Measurements from ENCODE around the gene SARDH.

SARDH gene

GRCh38 chr9:133640580-133641395 lies 97.4 kb downstream of the SARDH start:
- TF ChIP-seq POLR2A (IDR thresholded peaks at IDR 0.05; ENCODE audit: low read depth, low read length) = no peak
- TF ChIP-seq TAF1 (IDR thresholded peaks at IDR 0.05; ENCODE audit: borderline replicate concordance, low read depth, low read length) = no peak
- no peak for TF ChIP-seq POLR2AphosphoS5 (IDR thresholded peaks at IDR 0.05; ENCODE audit: low read depth, low read length)
- DNase-seq (ENCODE audit: insufficient read length) (no peak), FAIRE-seq (no peak)

- no peak for TF ChIP-seq POLR2AphosphoS5 (IDR thresholded peaks at IDR 0.05; ENCODE audit: low read depth, low read length)
- no peak for TF ChIP-seq TAF1 (IDR thresholded peaks at IDR 0.05; ENCODE audit: borderline replicate concordance, low read depth, low read length)
- TF ChIP-seq POLR2A (IDR thresholded peaks at IDR 0.05; ENCODE audit: low read depth, low read length) = no peak
- FAIRE-seq (no peak), DNase-seq (ENCODE audit: insufficient read length) (no peak)
These were observed 98.0 kb downstream of the SARDH start for GRCh38 chr9:133640160-133640559.

- no peak for DNase-seq (ENCODE audit: insufficient read length)
- no peak for FAIRE-seq
- TF ChIP-seq POLR2AphosphoS5 (IDR thresholded peaks at IDR 0.05; ENCODE audit: low read depth, low read length) = no peak
- no peak for TF ChIP-seq POLR2A (IDR thresholded peaks at IDR 0.05; ENCODE audit: low read depth, low read length)
- TF ChIP-seq TAF1 (IDR thresholded peaks at IDR 0.05; ENCODE audit: borderline replicate concordance, low read depth, low read length) = no peak
These were observed 98.5 kb downstream of the SARDH start for GRCh38 chr9:133639613-133640012.

- DNase-seq (ENCODE audit: insufficient read length) (no peak), FAIRE-seq (no peak)
- no peak for TF ChIP-seq POLR2AphosphoS5 (IDR thresholded peaks at IDR 0.05; ENCODE audit: low read depth, low read length)
- TF ChIP-seq TAF1 (IDR thresholded peaks at IDR 0.05; ENCODE audit: borderline replicate concordance, low read depth, low read length) = no peak
- TF ChIP-seq POLR2A (IDR thresholded peaks at IDR 0.05; ENCODE audit: low read depth, low read length) = no peak
These were observed 99.4 kb downstream of the SARDH start for GRCh38 chr9:133638711-133639110.

GRCh38 chr9:133638076-133638475 lies 100.1 kb downstream of the SARDH start:
- TF ChIP-seq POLR2AphosphoS5 (IDR thresholded peaks at IDR 0.05; ENCODE audit: low read depth, low read length) = no peak
- no peak for TF ChIP-seq TAF1 (IDR thresholded peaks at IDR 0.05; ENCODE audit: borderline replicate concordance, low read depth, low read length)
- TF ChIP-seq POLR2A (IDR thresholded peaks at IDR 0.05; ENCODE audit: low read depth, low read length) = no peak
- FAIRE-seq = no peak
- DNase-seq (ENCODE audit: insufficient read length) = no peak

- DNase-seq (ENCODE audit: insufficient read length) (no peak), FAIRE-seq (no peak)
- TF ChIP-seq POLR2A (IDR thresholded peaks at IDR 0.05; ENCODE audit: low read depth, low read length) (no peak), POLR2AphosphoS5 (IDR thresholded peaks at IDR 0.05; ENCODE audit: low read depth, low read length) (no peak), TAF1 (IDR thresholded peaks at IDR 0.05; ENCODE audit: borderline replicate concordance, low read depth, low read length) (no peak)
These were observed 100.6 kb downstream of the SARDH start for GRCh38 chr9:133637451-133638055.

- DNase-seq (ENCODE audit: insufficient read length) = no peak
- FAIRE-seq = no peak
- TF ChIP-seq POLR2AphosphoS5 (IDR thresholded peaks at IDR 0.05; ENCODE audit: low read depth, low read length) (no peak), TAF1 (IDR thresholded peaks at IDR 0.05; ENCODE audit: borderline replicate concordance, low read depth, low read length) (no peak)
These were observed 101.2 kb downstream of the SARDH start for GRCh38 chr9:133636902-133637301.

GRCh38 chr9:133635533-133636531 lies 102.3 kb downstream of the SARDH start, which contains the start of gene DBH:
Gene DBH, plus strand, starts transcription at chr9:133636363. Its CDS starts 9 bp downstream, at chr9:133636372.
- no peak for TF ChIP-seq TAF1 (IDR thresholded peaks at IDR 0.05; ENCODE audit: borderline replicate concordance, low read depth, low read length)
- no peak for TF ChIP-seq POLR2AphosphoS5 (IDR thresholded peaks at IDR 0.05; ENCODE audit: low read depth, low read length)
- no peak for TF ChIP-seq POLR2A (IDR thresholded peaks at IDR 0.05; ENCODE audit: low read depth, low read length)
- FAIRE-seq = no peak
- DNase-seq (ENCODE audit: insufficient read length) = no peak

GRCh38 chr9:133635098-133635497 lies 103.1 kb downstream of the SARDH start:
- FAIRE-seq (no peak), DNase-seq (ENCODE audit: insufficient read length) (no peak)
- no peak for TF ChIP-seq POLR2AphosphoS5 (IDR thresholded peaks at IDR 0.05; ENCODE audit: low read depth, low read length)

GRCh38 chr9:133634081-133634691 lies 104.0 kb downstream of the SARDH start:
- no peak for TF ChIP-seq POLR2A (IDR thresholded peaks at IDR 0.05; ENCODE audit: low read depth, low read length)
- no peak for TF ChIP-seq POLR2AphosphoS5 (IDR thresholded peaks at IDR 0.05; ENCODE audit: low read depth, low read length)
- TF ChIP-seq TAF1 (IDR thresholded peaks at IDR 0.05; ENCODE audit: borderline replicate concordance, low read depth, low read length) = no peak
- DNase-seq (ENCODE audit: insufficient read length) = no peak
- no peak for FAIRE-seq

GRCh38 chr9:133633681-133634080 lies 104.5 kb downstream of the SARDH start:
- no peak for DNase-seq (ENCODE audit: insufficient read length)

More at GRCh38 chr9:133633681-133634080, 104.5 kb downstream of the SARDH start:
- no peak for FAIRE-seq
- no peak for TF ChIP-seq TAF1 (IDR thresholded peaks at IDR 0.05; ENCODE audit: borderline replicate concordance, low read depth, low read length)
- no peak for TF ChIP-seq POLR2A (IDR thresholded peaks at IDR 0.05; ENCODE audit: low read depth, low read length)
- TF ChIP-seq POLR2AphosphoS5 (IDR thresholded peaks at IDR 0.05; ENCODE audit: low read depth, low read length) = no peak
